Activated naive CD8-positive, alpha-beta T cell treated with anti-CD3 and anti-CD28 coated beads, Interleukin-2, amount 50 U/mL, for 16 hours (primary cell): ENCODE results near the gene LRP2BP.
"Not testable (repeated sequence)": the region's sequence is repeated elsewhere in the genome, so short reads cannot be mapped to it uniquely, and the experiment has no call there.

Source experiments
- DNase-seq: peaks from one replicate; pipeline ENCODE4 v3.0.0-alpha.2; 2020; ENCODE audit warnings: low read depth, low spot score

LRP2BP gene

GRCh38 chr4:185361872-185362271, 33.9 kb downstream of the LRP2BP start:
- no peak for DNase-seq

- DNase-seq = no peak
These were observed 35.8 kb downstream of the LRP2BP start for GRCh38 chr4:185359767-185360446.

GRCh38 chr4:185358959-185359358, 36.8 kb downstream of the LRP2BP start:
- DNase-seq = no peak

GRCh38 chr4:185358514-185358913, 37.2 kb downstream of the LRP2BP start:
- no peak for DNase-seq

- no peak for DNase-seq
These were observed 37.8 kb downstream of the LRP2BP start for GRCh38 chr4:185357733-185358440.

GRCh38 chr4:185357211-185357610, 38.5 kb downstream of the LRP2BP start:
- DNase-seq = no peak

GRCh38 chr4:185352741-185353140, 43.0 kb downstream of the LRP2BP start:
- no peak for DNase-seq

GRCh38 chr4:185352202-185352601, 43.5 kb downstream of the LRP2BP start:
- no peak for DNase-seq

GRCh38 chr4:185351691-185352090, 44.0 kb downstream of the LRP2BP start:
- DNase-seq = no peak

- no peak for DNase-seq
These were observed 48.6 kb downstream of the LRP2BP start for GRCh38 chr4:185346975-185347601.

- DNase-seq = no peak
These were observed 50.8 kb downstream of the LRP2BP start for GRCh38 chr4:185344743-185345538.

GRCh38 chr4:185343726-185344581, 51.8 kb downstream of the LRP2BP start:
- DNase-seq = no peak

GRCh38 chr4:185341841-185342240, 53.9 kb downstream of the LRP2BP start:
- DNase-seq = no peak

GRCh38 chr4:185341377-185341776, 54.3 kb downstream of the LRP2BP start:
- DNase-seq = no peak

- no peak for DNase-seq
These were observed 55.8 kb downstream of the LRP2BP start for GRCh38 chr4:185339941-185340340.

- no peak for DNase-seq
These were observed 60.1 kb downstream of the LRP2BP start for GRCh38 chr4:185335579-185335978.

GRCh38 chr4:185334326-185334725, 61.4 kb downstream of the LRP2BP start:
- DNase-seq = no peak

GRCh38 chr4:185332575-185333464, 62.9 kb downstream of the LRP2BP start:
- no peak for DNase-seq

GRCh38 chr4:185329879-185330510, 65.7 kb downstream of the LRP2BP start:
- not testable (repeated sequence) for DNase-seq

GRCh38 chr4:185328586-185328985, 67.1 kb downstream of the LRP2BP start:
- no peak for DNase-seq
